Adrenal gland (tissue), 12 donors: ENCODE results near the gene YY1. TPM values are rescaled to one million over a fixed set of nuclear protein-coding genes. Genes with fewer than 3 reads are reported as not detected.
A peak's percentile ranks its signal among the peaks of the same experiment; 100 is the strongest.

Experiments used
- DNase-seq, 7 donors: peaks; one replicate each; pipeline ENCODE4 v3.0.0-alpha.2; 2019 to 2020
- H3K27ac ChIP-seq, 5 donors: fragments of 200-600 bp; sonication (generic) in 4 of 5; 1 replicate in 3 of 5; 2 replicates in 2 of 5; pipeline versions ENCODE4 v1.5.1 to v1.8.0; 2016 to 2020; ENCODE audit warnings: mild to moderate bottlenecking in 1 of 5
- H3K27me3 ChIP-seq: fragments of 200-600 bp; 2 replicates; pipeline ENCODE4 v1.8.0; 2021
- H3K36me3 ChIP-seq, 2 donors: fragments of 200-600 bp; replicated peaks in 1 of 2; 1 replicate in 1 of 2; 2 replicates in 1 of 2; pipeline versions ENCODE4 v1.5.1 to v1.8.0; 2018 to 2022
- H3K4me1 ChIP-seq, 2 donors: fragments of 200-600 bp; replicated peaks in 1 of 2; 1 replicate in 1 of 2; 2 replicates in 1 of 2; pipeline versions ENCODE4 v1.5.1 to v1.8.0; 2018 to 2021
- H3K4me3 ChIP-seq, 4 donors: fragments of 200-600 bp; sonication (generic) in 3 of 4; one replicate each; pipeline ENCODE4 v1.5.1; 2016 to 2018
- H3K9me3 ChIP-seq, 3 donors: fragments of 200-600 bp; sonication (generic) in 1 of 3; replicated peaks in 1 of 3; 1 replicate in 2 of 3; 2 replicates in 1 of 3; pipeline versions ENCODE4 v1.5.1 to v1.8.0; 2016 to 2021
- POLR2A ChIP-seq, 2 donors: fragments of 450-650 bp; IDR thresholded peaks; one replicate each; pipeline ENCODE4 v1.6.1; 2017; ENCODE audit warnings: antibody characterized with exemption in 2 of 2, mild to moderate bottlenecking in 2 of 2, moderate library complexity in 1 of 2
- WGBS, 4 donors: extraction: QIAGEN DNeasy Blood & Tissue Kit in 2 of 4; methylation state at CpG; one replicate each; pipeline versions ENCODE4 v1.1.5 to v1.1.7; 2013 to 2017; 5-methylcytosine and 5-hydroxymethylcytosine counted together
- intact Hi-C, 2 donors: fragments of 100-400 bp; cut with DNase I; formaldehyde crosslinking; loops; one replicate each; pipeline versions ENCODE4 v1.14.1 to v1.15.0; 2022 to 2023
- polyA plus RNA-seq, 3 donors: library from polyadenylated mRNA; stranded (reverse); fragments of 200-250 nt in 2 of 3; fragments of 350-450 nt in 1 of 3; fragmentation: Illumina TruSeq in 1 of 3; extraction: RNeasy Lipid Tissue Mini Kit (QIAGEN cat#74804) in 1 of 3; gene quantifications; one replicate each; pipeline ENCODE4 v1.2.3, GENCODE V29; 2013 to 2014
- total RNA-seq, 9 donors: library from RNA; depleted of rRNA in 4 of 9; stranded (reverse); fragments of >200 nt in 4 of 9; fragments of 120-200 nt in 1 of 9; fragmentation: NEBNext Ultra II Directional in 1 of 9; extraction: Animal tissue kit (Norgen Biotek cat#: 25700) in 1 of 9; gene quantifications; one replicate each; pipeline versions ENCODE4 v1.1.0 to v1.2.4, GENCODE V29; 2013 to 2023
- TF ChIP-seq, protein P1 (sequence below), 6 experiments: fragments of 450-650 bp in 4 of 6; fragments of 200-600 bp in 2 of 6; sonication (generic) in 1 of 6; IDR thresholded peaks; 1 replicate in 5 of 6; 2 replicates in 1 of 6; pipeline versions ENCODE4 v1.5.1 to v1.8.0; 2016 to 2021; ENCODE audit warnings: antibody characterized with exemption in 6 of 6, mild to moderate bottlenecking in 2 of 6, moderate library complexity in 1 of 6
- donor health status: healthy with polysubstance abuse.
- donor health status: Bipolar disorder and iron deficiency.
- donor health status: DM: yes; HTN: yes; CAD: no.
- donor health status: DM: no; HTN: no; CAD: no.
- donor health status: DM: no; HTN: no; CAD: no.
- donor health status: DM: yes; HTN: yes; CAD: no.

Gene YY1
- total and polyA plus RNA-seq, 12 donors = 20.1 to 79.7 (median 52.4) TPM

- WGBS, 4 donors = 76 to 92% (median 86%) methylated on average over 8 to 14 of the region's 14 CpGs
- no peaks in the 10 kb centered on the region for H3K36me3 ChIP-seq
- TF ChIP-seq, protein P1, sequence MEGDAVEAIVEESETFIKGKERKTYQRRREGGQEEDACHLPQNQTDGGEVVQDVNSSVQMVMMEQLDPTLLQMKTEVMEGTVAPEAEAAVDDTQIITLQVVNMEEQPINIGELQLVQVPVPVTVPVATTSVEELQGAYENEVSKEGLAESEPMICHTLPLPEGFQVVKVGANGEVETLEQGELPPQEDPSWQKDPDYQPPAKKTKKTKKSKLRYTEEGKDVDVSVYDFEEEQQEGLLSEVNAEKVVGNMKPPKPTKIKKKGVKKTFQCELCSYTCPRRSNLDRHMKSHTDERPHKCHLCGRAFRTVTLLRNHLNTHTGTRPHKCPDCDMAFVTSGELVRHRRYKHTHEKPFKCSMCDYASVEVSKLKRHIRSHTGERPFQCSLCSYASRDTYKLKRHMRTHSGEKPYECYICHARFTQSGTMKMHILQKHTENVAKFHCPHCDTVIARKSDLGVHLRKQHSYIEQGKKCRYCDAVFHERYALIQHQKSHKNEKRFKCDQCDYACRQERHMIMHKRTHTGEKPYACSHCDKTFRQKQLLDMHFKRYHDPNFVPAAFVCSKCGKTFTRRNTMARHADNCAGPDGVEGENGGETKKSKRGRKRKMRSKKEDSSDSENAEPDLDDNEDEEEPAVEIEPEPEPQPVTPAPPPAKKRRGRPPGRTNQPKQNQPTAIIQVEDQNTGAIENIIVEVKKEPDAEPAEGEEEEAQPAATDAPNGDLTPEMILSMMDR (IDR thresholded peaks at IDR 0.05) = no peak
- TF ChIP-seq POLR2A (IDR thresholded peaks at IDR 0.05) = no peak
- peak in 1 of 7 donors; percentile 28 for DNase-seq
- H3K27ac ChIP-seq = peak overlapping the region in 3 of 5 donors; percentile 82 to 86 (median 85)
- no peaks in the 10 kb centered on the region for H3K9me3 ChIP-seq
- peaks cover 28 to 52% of the 10 kb centered on the region in 2 donors for H3K4me1 ChIP-seq
- intact Hi-C loops = no loop called here
- H3K4me3 ChIP-seq = no peak overlapping the region
- no peaks in the 10 kb centered on the region for H3K27me3 ChIP-seq
Measured at GRCh38 chr14:100298551-100299237, 59.8 kb downstream of the YY1 start.

DNA sequence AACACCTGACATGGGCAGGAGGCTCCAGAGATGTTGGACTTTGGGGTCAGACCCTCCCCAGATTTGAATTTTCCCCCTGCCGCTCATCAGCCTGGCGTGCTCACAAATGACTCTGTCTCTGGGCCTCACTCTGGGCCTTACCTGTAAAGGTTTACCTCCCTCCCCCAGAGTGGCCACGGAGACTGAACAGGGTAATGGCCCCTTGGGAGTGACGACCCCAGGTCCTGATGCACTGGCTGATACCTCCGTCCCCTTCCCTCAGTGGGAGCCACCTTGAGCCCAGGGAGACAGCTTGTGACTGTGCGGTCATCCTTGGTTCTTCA, 60.3 kb downstream of the YY1 start:
- Histone ChIP-seq H3K4me3 (no peak overlapping the region), H3K9me3 (no peaks in the 10 kb centered on the region), H3K36me3 (no peaks in the 10 kb centered on the region), H3K4me1 (peaks cover 31 to 47% of the 10 kb centered on the region in 2 donors), H3K27me3 (no peaks in the 10 kb centered on the region), H3K27ac (no peak overlapping the region)
- DNase-seq = peak in 1 of 7 donors; percentile 21
- intact Hi-C loops = no loop called here
- 94 to 97% (median 95%) methylated on average over 6 of the region's 6 CpGs; no CpG with 5 or more reads in 1 of the 4 donors for WGBS, 4 donors
- TF ChIP-seq, protein P1 (IDR thresholded peaks at IDR 0.05) = no peak
- TF ChIP-seq POLR2A (IDR thresholded peaks at IDR 0.05) = no peak

GRCh38 chr14:100302616-100303015, 63.7 kb downstream of the YY1 start:
- Histone ChIP-seq H3K27me3 (no peaks in the 10 kb centered on the region), H3K9me3 (no peaks in the 10 kb centered on the region), H3K4me3 (no peak overlapping the region), H3K4me1 (peaks cover 32 to 35% of the 10 kb centered on the region in 2 donors), H3K36me3 (no peaks in the 10 kb centered on the region), H3K27ac (peak overlapping the region in 2 of 5 donors; percentile 45 to 67)
- WGBS, 4 donors = 27 to 45% (median 30%) methylated on average over 2 of the region's 2 CpGs
- TF ChIP-seq, protein P1 (IDR thresholded peaks at IDR 0.05) = no peak
- no peak for TF ChIP-seq POLR2A (IDR thresholded peaks at IDR 0.05)
- peak in 1 of 7 donors; percentile 69 for DNase-seq
- intact Hi-C loops = loop anchor here (5.0 to 10.0 kb wide), 2 partner anchors 72 to 80 kb away; partner anchors contain the start of gene WDR25 (in 1 of the 2)

DNA sequence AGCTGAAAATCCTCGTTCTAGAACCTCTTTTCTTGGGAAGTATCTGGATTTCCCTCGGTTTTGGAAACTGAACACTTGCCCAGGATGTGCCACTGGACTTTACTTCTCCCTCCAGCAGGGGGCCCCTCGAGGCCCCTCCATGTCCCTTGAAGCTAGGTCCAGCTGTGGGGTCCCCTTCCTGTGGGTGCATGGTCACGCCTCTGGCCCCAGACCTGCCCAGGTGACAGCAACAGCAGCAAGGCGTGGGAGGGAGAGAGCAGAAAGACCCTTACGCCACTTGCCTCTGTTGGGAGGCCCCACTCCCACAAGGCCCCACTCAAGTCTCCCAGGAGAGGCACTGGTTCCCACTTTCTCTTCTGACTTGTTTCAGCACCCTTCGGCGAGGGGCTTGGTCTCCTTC, 64.2 kb downstream of the YY1 start:
- peaks cover 29 to 33% of the 10 kb centered on the region in 2 donors for H3K4me1 ChIP-seq
- no peak for TF ChIP-seq POLR2A (IDR thresholded peaks at IDR 0.05)
- TF ChIP-seq, protein P1 (IDR thresholded peaks at IDR 0.05) = peak; percentile 8 to 48 (median 42)
- no peaks in the 10 kb centered on the region for H3K36me3 ChIP-seq
- peak overlapping the region in 3 of 5 donors; percentile 38 to 67 (median 48) for H3K27ac ChIP-seq
- intact Hi-C loops = loop anchor here (5.0 to 10.0 kb wide), 2 partner anchors 72 to 79 kb away; partner anchors contain the start of gene WDR25 (in 1 of the 2)
- 61 to 72% (median 67%) methylated on average over 6 to 8 of the region's 8 CpGs for WGBS, 4 donors
- H3K27me3 ChIP-seq = no peaks in the 10 kb centered on the region
- H3K9me3 ChIP-seq = no peaks in the 10 kb centered on the region
- DNase-seq = no peak
- H3K4me3 ChIP-seq = no peak overlapping the region
